ENCODE data around the gene SNCAIP.
"Not testable (repeated sequence)": the region's sequence is repeated elsewhere in the genome, so short reads cannot be mapped to it uniquely, and the experiment has no call there.

Gene SNCAIP

GRCh38 chr5:122315521-122315920 lies 3.5 kb downstream of the SNCAIP start:
- no peak for DNase-seq (ENCODE audit: low spot score)

GRCh38 chr5:122316656-122317055 lies 4.6 kb downstream of the SNCAIP start:
- no peak for DNase-seq (ENCODE audit: low spot score)

GRCh38 chr5:122319897-122320296 lies 7.9 kb downstream of the SNCAIP start:
- no peak for DNase-seq (ENCODE audit: low spot score)

DNA sequence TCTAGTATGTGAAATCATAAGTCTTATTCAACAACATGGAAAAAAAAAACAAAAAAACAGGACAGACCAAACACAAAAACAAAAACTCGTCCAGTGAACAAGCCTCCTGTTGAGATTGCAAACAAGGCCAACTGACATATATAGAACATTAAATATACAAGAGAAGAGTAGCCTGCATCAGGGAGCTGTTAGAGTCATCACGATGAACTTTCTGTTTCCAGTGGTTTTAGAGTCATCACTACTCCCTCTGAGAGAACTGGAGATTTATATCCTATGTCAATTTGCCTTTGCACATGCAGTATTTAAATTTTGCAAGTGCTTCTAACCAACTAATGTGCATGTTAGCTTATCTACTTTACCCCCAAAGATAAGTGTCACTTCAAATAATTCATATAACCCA lies 9.9 kb downstream of the SNCAIP start:
- DNase-seq (ENCODE audit: low spot score): no peak

GRCh38 chr5:122322801-122323548 lies 10.9 kb downstream of the SNCAIP start:
- DNase-seq (ENCODE audit: low spot score): peak; percentile 32

- DNase-seq (ENCODE audit: low spot score): no peak
Observed at GRCh38 chr5:122323738-122324137, 11.7 kb downstream of the SNCAIP start.

DNA sequence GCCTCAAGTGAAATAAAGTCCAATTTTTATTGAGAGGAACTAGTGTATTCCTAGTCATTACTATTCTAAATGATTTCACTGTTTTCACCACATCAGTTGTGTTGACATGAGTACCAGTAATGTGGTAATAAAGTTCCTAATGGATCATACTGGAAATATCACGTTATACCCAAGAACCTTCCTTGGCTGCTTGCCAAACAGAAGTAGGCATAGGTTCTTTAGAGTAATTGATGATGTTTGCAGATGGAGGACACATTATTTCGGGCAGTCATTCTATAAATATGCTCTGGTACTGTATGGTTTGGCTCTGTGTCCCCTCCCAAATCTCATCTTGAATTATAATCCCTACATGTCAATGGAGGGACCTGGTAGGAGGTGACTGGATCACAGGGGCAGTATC lies 15.1 kb downstream of the SNCAIP start:
- DNase-seq (ENCODE audit: low spot score): no peak

GRCh38 chr5:122330881-122331280 lies 18.8 kb downstream of the SNCAIP start:
- DNase-seq (ENCODE audit: low spot score): no peak

GRCh38 chr5:122332599-122333555 lies 20.8 kb downstream of the SNCAIP start:
- DNase-seq (ENCODE audit: low spot score): no peak

GRCh38 chr5:122333564-122333963 lies 21.5 kb downstream of the SNCAIP start:
- DNase-seq (ENCODE audit: low spot score): no peak

- no peak for DNase-seq (ENCODE audit: low spot score)
Observed at GRCh38 chr5:122339591-122339990, 27.6 kb downstream of the SNCAIP start.

- no peak for DNase-seq (ENCODE audit: low spot score)
Observed at GRCh38 chr5:122341087-122341486, 29.1 kb downstream of the SNCAIP start.

GRCh38 chr5:122342256-122342655 lies 30.2 kb downstream of the SNCAIP start:
- DNase-seq (ENCODE audit: low spot score): no peak

- DNase-seq (ENCODE audit: low spot score): no peak
Observed at GRCh38 chr5:122346897-122347581, 35.0 kb downstream of the SNCAIP start.

DNA sequence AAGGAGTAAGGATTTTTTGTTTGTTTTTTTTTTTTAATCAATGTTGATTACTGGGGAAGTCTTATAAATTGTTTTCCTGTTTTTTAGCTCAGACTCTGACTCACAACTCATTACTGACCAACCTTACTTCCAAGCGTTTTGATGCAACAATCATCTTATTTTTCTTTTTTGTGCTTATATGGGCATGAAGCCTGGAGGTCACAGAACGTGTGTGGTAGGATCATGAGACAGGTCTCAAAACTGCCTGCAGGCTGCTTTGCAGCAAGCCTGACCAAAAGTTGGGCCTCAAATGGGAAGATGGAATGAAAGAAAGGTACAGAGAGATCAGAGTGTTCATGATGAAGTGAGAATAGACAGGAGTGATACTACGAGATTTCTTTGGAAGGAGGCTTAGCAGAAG lies 38.5 kb downstream of the SNCAIP start:
- no peak for DNase-seq (ENCODE audit: low spot score)

DNA sequence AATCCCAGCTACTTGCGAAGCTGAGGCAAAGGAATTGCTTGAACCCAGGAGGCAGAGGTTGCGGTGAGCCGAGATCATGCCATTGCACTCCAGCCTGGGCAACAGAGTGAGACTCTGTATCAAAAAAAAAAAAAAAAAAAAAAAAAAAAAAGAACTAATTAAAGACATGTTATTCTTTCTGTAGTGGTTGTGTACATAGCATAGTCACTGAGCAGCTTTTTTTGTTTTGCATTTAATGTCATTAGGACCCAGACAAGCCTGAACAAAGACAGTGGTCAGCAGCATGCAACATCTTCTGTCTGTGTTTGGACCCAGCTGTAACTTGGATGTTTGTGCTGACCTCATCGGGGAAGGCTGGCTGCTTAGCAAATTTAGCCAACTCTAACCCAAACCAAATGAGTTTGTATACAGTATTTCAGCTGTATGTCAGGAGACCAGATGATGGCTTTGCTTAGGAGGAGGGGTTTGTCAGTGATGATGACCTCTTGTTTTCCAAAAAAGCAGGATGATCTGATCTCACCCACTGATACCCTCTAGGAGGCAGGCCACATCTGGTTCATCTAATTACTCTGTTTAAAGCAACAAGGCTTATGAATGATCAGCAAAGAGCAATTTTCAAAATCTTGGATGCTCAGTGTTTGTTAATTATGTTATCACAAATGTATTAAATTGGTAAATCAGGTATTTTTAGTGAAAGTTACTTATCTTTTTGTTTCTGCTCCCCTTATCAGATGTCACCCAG lies 39.5 kb downstream of the SNCAIP start:
- DNase-seq (ENCODE audit: low spot score): no peak

- no peak for DNase-seq (ENCODE audit: low spot score)
Observed at GRCh38 chr5:122352331-122352730, 40.3 kb downstream of the SNCAIP start.

DNA sequence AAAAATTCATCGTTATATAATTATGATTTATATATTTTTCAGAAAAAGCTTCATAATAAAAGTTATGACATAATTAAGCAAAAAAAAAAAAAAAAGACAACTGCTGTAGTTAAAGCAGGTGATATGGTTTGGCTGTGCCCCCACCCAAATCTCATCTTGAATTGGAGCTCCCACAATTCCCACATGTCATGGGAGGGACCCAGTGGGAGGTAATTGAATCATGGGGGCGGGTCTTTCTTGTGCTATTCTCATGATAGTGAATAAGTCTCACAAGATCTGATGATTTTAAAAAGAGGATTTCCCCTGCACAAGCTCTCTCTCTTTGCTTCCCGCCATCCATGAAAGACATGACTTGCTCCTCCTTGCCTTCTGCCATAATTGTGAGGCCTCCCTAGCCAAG lies 41.3 kb downstream of the SNCAIP start:
- not testable (repeated sequence) for DNase-seq (ENCODE audit: low spot score)

DNA sequence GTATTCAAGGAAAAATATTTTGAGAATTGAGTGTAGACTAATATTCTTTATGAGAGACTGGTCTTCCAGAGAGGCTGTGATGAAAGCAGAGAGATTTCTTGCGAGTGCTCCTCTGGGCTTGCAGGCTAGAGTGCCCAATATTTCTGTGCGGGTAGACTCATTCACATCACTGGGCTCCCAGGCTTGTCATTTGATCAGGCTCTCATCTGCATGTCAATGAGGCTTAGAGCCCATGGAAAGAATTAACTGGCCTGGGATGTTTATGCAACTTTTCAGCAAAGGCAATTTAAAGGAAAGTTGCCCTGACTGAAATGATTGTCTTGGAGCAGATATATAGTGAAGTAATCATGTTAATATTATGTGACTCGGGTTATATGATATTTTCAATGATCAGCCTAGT lies 42.3 kb downstream of the SNCAIP start:
- peak; percentile 59 for DNase-seq (ENCODE audit: low spot score)

DNA sequence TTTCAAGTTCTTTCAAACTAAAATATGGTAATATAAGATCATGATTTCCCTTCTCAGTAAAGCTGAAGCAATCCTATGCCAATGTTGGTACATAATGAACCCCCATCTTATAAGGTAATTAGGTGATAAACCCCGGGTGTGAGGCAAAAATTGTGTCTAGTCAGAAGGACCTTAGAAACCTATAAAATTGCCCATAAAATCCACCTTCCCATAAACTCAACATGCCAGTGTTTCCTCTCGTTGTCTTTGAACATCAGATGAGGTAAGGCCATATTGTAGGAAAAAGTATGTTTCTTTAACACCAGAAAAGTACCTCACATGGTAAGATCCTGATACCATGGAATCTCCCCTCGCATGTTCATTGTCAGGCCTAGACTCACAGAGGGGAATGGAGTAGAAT lies 43.3 kb downstream of the SNCAIP start:
- DNase-seq (ENCODE audit: low spot score): no peak

GRCh38 chr5:122356855-122357254 lies 44.8 kb downstream of the SNCAIP start:
- no peak for DNase-seq (ENCODE audit: low spot score)

Measured in Ammon's horn (tissue), 1 donor.